Activated CD8-positive, alpha-beta memory T cell treated with anti-CD3 and anti-CD28 coated beads for 4 hours (primary cell): ENCODE measurements around the gene RNASEH1.
"Not testable (repeated sequence)": the region's sequence is repeated elsewhere in the genome, so short reads cannot be mapped to it uniquely, and the experiment has no call there.

Source experiments
- DNase-seq, 2 donors: peaks; one replicate each; pipeline ENCODE4 v3.0.0-alpha.2; 2020; ENCODE audit warnings: low read depth in 2 of 2

The RNASEH1 gene

DNA sequence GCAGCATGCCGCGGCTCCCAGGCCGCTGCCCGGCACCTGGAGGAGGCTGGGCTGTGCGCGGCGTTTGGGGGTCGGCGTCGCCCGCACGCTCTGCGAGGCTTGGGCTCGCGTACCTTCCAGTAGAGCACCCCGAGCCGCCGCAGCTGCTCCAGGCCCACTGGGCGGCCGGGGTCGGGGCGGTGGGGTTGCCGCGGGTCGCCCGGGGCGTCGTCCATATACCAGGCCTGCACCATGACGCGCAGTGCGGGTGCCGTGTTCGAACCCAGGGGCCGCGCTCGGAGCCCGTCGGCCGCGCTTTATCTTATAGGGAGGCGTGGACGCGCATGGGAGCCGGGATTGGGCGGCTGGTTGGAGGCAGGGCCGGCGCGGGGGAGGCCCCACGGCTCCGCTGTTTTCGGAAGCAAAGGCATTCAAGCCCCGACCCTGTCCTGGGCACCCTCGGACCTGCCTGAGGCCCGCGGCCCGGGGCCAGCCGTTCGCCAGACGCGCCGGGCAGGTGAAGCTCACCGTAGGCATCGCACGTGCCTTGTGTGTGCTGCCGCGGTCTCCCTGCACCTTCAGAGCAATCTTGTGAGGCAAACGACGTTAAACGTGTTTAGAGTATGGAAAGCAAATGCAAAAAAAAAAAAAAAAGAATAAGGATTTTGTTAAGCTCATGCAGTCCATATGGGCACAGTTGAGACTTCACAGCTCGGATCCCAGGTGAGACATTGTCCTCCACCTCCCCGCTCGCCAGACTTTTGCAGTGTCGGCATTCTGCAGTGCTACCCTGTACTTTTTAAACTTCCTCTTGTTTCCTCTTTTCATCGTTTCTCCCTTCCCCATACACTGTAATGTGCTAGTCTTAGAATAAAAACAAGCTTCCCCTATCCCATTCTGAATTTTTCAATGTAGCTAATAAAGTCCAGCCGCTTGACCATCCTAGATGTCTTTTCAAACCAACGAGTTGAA lies 38.6 kb downstream of the RNASEH1 start, which contains the start of gene ADI1:
ADI1 (minus strand) TSS at position 277 of the 951 bp plus-strand sequence; CDS start at position 233, 44 bp downstream.
- peak; percentile 48 to 58 for DNase-seq

DNA sequence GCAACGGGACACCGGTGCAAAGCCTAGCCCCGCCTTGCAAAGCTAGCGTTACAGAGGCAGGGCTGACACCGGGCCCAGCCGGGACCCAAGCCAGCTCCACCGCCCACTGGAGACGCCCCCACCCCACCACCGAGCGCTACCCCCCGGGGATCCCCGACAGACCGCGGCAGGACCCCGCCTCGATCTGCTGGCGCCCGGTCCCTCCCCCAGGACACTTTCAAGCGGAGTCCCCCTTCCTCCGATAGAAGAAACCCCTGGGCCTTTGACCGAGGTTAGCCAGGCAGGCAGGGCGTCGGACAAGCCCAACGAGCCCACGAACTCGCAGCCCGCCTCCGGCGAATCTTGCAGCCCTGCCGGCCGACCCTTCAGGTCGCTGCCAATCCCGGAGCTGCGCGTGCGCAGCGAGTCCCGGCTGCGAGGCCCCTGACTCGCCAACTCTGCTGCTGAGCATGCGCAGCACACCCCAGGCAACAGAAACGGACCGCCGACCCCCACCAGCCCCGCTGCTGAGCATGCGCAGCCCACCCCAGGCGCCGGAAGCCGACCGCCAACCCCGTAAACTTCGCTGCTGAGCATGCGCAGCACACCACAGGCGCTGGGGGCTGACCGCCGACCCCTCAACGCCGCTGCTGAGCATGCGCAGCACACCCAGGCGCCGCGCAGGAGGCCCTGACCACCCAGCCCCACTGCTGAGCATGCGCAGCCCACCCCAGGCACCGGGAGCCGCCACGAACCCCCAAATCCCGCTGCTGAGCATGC lies 39.5 kb downstream of the RNASEH1 start:
- DNase-seq, result peak; percentile 97 to 99

GRCh38 chr2:3517948-3518495 lies 40.1 kb downstream of the RNASEH1 start:
- no peak for DNase-seq

GRCh38 chr2:3516831-3517230 lies 41.3 kb downstream of the RNASEH1 start:
- DNase-seq, result no peak

- DNase-seq, result not testable (repeated sequence)
Measured at GRCh38 chr2:3515438-3515837, 42.7 kb downstream of the RNASEH1 start.

GRCh38 chr2:3513026-3513810 lies 44.9 kb downstream of the RNASEH1 start:
- DNase-seq, result no peak

DNA sequence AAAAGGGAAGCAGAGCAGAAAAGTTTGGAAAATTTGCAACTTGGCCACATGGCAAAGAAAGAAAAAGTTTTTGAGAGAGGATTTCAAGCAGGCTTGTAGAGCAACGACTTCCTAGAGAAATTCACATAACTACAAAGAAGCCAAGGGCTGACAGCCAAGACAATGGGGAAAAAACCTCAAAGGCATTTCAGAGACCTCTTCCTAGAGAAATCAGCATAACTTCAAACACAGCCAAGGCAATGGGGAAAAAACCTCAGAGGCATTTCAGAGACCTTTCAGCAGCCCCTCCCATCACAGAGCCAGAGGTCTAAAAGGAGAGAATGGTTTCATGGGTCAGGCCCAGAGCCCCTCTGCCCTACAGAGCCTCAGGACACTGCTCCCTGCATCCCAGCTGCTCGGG lies 46.0 kb downstream of the RNASEH1 start:
- no peak for DNase-seq

GRCh38 chr2:3505771-3506170 lies 52.4 kb downstream of the RNASEH1 start:
- no peak for DNase-seq

DNA sequence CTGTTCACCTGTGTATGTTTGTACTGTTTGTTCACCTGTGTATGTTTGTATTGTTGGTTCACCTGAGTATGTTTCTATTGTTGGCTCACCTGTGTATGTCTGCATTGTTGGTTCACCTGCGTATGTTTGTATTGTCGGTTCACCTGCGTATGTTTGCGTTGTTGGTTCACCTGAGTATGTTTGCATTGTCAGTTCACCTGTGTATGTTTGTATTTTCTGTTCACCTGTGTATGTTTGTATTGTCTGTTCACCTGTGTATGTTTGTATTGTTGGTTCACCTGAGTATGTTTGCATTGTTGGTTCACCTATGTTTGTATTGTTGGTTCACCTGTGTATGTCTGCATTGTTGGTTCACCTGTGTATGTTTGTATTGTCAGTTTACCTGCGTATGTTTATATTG lies 53.4 kb downstream of the RNASEH1 start:
- no peak for DNase-seq

DNA sequence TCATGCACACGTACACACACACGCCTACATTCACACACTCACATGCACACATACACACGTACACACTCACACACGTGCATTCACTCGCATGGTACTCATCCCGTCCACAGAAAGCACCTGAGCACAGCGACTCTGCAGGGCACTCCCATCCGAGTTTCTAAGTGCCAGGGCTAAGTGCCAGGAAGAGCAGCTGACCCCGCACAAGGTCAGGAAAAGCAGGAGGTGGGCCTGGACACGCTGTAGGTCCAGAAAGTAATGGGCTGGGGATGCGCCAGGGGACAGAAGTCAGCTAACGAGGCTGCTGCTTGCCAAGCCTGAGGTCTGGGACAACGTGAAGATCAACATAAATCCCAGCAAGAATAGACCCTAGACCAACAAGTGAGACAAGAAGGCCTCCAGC lies 54.6 kb downstream of the RNASEH1 start:
- no peak for DNase-seq

GRCh38 chr2:3503046-3503445 lies 55.1 kb downstream of the RNASEH1 start:
- DNase-seq, result no peak

- no peak for DNase-seq
Measured at GRCh38 chr2:3500326-3500899, 57.7 kb downstream of the RNASEH1 start.

DNA sequence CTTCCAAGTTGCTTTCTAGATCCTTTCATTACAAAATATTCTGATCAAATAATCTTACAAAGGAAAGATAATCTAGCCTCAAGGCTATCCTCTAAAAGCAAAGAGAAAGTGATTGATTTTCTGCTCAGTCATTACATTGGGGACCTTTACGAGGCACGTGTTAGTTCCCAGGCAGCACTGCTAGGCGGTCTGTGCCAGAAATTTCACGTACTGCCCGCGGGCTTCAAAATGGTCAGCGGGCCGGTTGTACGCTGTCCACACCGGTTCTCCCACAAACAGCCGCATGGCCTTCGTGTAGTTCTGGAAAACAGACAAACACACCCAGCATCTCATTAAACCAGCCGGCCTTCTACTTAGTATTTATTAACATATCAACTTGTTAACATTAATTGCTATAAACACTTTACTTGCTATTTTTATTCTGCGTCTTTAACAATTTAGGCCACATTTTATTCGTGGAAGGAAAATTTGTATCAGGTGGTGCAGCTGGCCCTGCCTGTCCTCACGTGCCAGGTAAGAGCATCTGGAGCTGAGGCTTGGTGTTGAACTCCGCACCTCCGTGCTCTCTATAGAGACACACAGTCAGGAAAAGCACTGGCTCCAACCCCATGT lies 59.2 kb downstream of the RNASEH1 start:
- DNase-seq, result no peak

GRCh38 chr2:3496708-3497080 lies 61.4 kb downstream of the RNASEH1 start:
- DNase-seq, result not testable (repeated sequence)
